ENCODE results near the gene RBBP6.

GRCh38 chr16:24609417-24609739 lies 70.0 kb downstream of the RBBP6 start:
- TF ChIP-seq POLR2AphosphoS5 (IDR thresholded peaks at IDR 0.05; ENCODE audit: low read depth, low read length) (no peak), PAX5 (IDR thresholded peaks at IDR 0.05; ENCODE audit: insufficient read depth, low read length, severe bottlenecking) (no peak), POLR2A (IDR thresholded peaks at IDR 0.05; ENCODE audit: low read depth, low read length) (no peak)

All from GM12891 (cell line).